HEK293T (cell line): ENCODE data around the gene MROH9.

ENCODE experiments used
- ARNT ChIP-seq: fragments of 450-650 bp; IDR thresholded peaks from 2 replicates; pipeline ENCODE4 v1.6.1; 2017; ENCODE audit warnings: mild to moderate bottlenecking
- BHLHE40 ChIP-seq: fragments of 450-650 bp; IDR thresholded peaks from 2 replicates; pipeline ENCODE4 v1.6.1; 2016; ENCODE audit warnings: mild to moderate bottlenecking, moderate library complexity, borderline replicate concordance
- CTBP1 ChIP-seq: fragments of 450-650 bp; IDR thresholded peaks from 2 replicates; pipeline ENCODE4 v1.6.1; 2016; ENCODE audit warnings: borderline replicate concordance
- ELF4 ChIP-seq: fragments of 450-650 bp; IDR thresholded peaks from 2 replicates; pipeline ENCODE4 v1.6.1; 2017; ENCODE audit warnings: antibody characterized with exemption
- FOXM1 ChIP-seq: fragments of 450-650 bp; IDR thresholded peaks from 2 replicates; pipeline ENCODE4 v1.6.1; 2017; ENCODE audit warnings: mild to moderate bottlenecking, borderline replicate concordance
- HDGF ChIP-seq: fragments of 450-650 bp; IDR thresholded peaks from 2 replicates; pipeline ENCODE4 v1.6.1; 2017; ENCODE audit warnings: antibody characterized with exemption, borderline replicate concordance
- L3MBTL2 ChIP-seq: fragments of 450-650 bp; conservative IDR thresholded peaks from 2 replicates; pipeline ENCODE4 v1.6.1; 2016; ENCODE audit warnings: mild to moderate bottlenecking
- NFRKB ChIP-seq: fragments of 450-650 bp; IDR thresholded peaks from 2 replicates; pipeline ENCODE4 v1.6.1; 2016; ENCODE audit warnings: mild to moderate bottlenecking, moderate library complexity
- SP1 ChIP-seq: fragments of 450-650 bp; IDR thresholded peaks from 2 replicates; pipeline ENCODE4 v1.6.1; 2017
- SUZ12 ChIP-seq: fragments of 450-650 bp; IDR thresholded peaks from 2 replicates; pipeline ENCODE4 v1.6.1; 2016; ENCODE audit warnings: mild to moderate bottlenecking
- ZNF384 ChIP-seq: fragments of 450-650 bp; IDR thresholded peaks from 2 replicates; pipeline ENCODE4 v1.6.1; 2016

GRCh38 chr1:170964506-170964905, 29.2 kb downstream of the MROH9 start:
- TF ChIP-seq SUZ12: no peak
- TF ChIP-seq FOXM1: no peak
- no peak for TF ChIP-seq HDGF
- no peak for TF ChIP-seq ARNT
- no peak for TF ChIP-seq BHLHE40
- no peak for TF ChIP-seq SP1
- TF ChIP-seq CTBP1: no peak
- TF ChIP-seq L3MBTL2: no peak
- TF ChIP-seq ZNF384: no peak
- TF ChIP-seq ELF4: no peak
- TF ChIP-seq NFRKB: no peak
